ENCODE results near the gene SCNN1A.

GRCh38 chr12:6354495-6355393 lies 20.6 kb downstream of the SCNN1A start:
- TF ChIP-seq POLR2A (IDR thresholded peaks at IDR 0.05; ENCODE audit: low read depth, low read length) (no peak), POLR2AphosphoS5 (IDR thresholded peaks at IDR 0.05; ENCODE audit: low read depth, low read length) (no peak)

Data from GM12892 (cell line).